WTC11 (cell line): ENCODE results near the gene LAMC2. TPM values are rescaled to one million over a fixed set of nuclear protein-coding genes. Genes with fewer than 3 reads are reported as not detected.

Experiments used
- ATAC-seq: fragments of 200-7000 bp; cut with Tn5 transposase; 2 replicates; pipeline ENCODE4 v1.10.0; 2021; ENCODE audit warnings: mild to moderate bottlenecking, moderate library complexity
- CTCF ChIA-PET: fragments of 300-600 bp; sonication (Branson Sonifier 250); formaldehyde crosslinking; loops from one replicate; lab custom pipeline; 2021; ENCODE audit warnings: antibody characterized with exemption; lab: Charles Lee
- POLR2A ChIA-PET: fragments of 350-600 bp; sonication (Branson Sonifier 250); formaldehyde crosslinking; loops from one replicate; lab custom pipeline; 2021; ENCODE audit warnings: antibody characterized with exemption; lab: Charles Lee
- DNase-seq: peaks from one replicate; pipeline ENCODE4 v3.0.0; 2021; ENCODE audit warnings: low spot score
- H3K27ac Mint-ChIP-seq: 2 replicates; pipeline ENCODE4 v1.8.0; 2021; ENCODE audit warnings: mixed read lengths
- H3K27me3 Mint-ChIP-seq: 2 replicates; pipeline ENCODE4 v1.8.0; 2021; ENCODE audit warnings: low read depth, mild to moderate bottlenecking, moderate library complexity, mixed read lengths
- H3K36me3 Mint-ChIP-seq: 2 replicates; pipeline ENCODE4 v1.8.0; 2021; ENCODE audit warnings: mixed read lengths
- H3K4me1 Mint-ChIP-seq: 2 replicates; pipeline ENCODE4 v1.8.0; 2022; ENCODE audit warnings: mixed read lengths
- H3K4me3 Mint-ChIP-seq: 2 replicates; pipeline ENCODE4 v1.8.0; 2021; ENCODE audit warnings: mild to moderate bottlenecking, moderate library complexity, mixed read lengths
- H3K9me3 Mint-ChIP-seq: 2 replicates; pipeline ENCODE4 v1.8.0; 2021; ENCODE audit warnings: mixed read lengths
- CBFB ChIP-seq: sonication (generic); formaldehyde crosslinking; IDR thresholded peaks from 2 replicates; pipeline ENCODE4 v1.8.1; 2022; ENCODE audit warnings: mild to moderate bottlenecking, low read depth, missing genetic modification reagents
- CREM ChIP-seq: sonication (generic); formaldehyde crosslinking; IDR thresholded peaks from 2 replicates; pipeline ENCODE4 v1.8.1; 2022; ENCODE audit warnings: mild to moderate bottlenecking, missing genetic modification reagents, moderate library complexity
- EMX1 ChIP-seq: fragments of 250-450 bp; sonication (Bioruptor Pico); IDR thresholded peaks from 2 replicates; pipeline ENCODE4 v1.8.0; 2021; ENCODE audit warnings: mild to moderate bottlenecking
- ETV6 ChIP-seq: sonication (generic); formaldehyde crosslinking; IDR thresholded peaks from 2 replicates; pipeline ENCODE4 v1.8.1; 2022; ENCODE audit warnings: mild to moderate bottlenecking, missing genetic modification reagents
- FOXP1 ChIP-seq: sonication (generic); formaldehyde crosslinking; IDR thresholded peaks from 2 replicates; pipeline ENCODE4 v1.8.0; 2022; ENCODE audit warnings: missing genetic modification reagents, mild to moderate bottlenecking, moderate library complexity, borderline replicate concordance
- GABPB1 ChIP-seq: sonication (generic); formaldehyde crosslinking; IDR thresholded peaks from 2 replicates; pipeline ENCODE4 v1.8.1; 2023; ENCODE audit warnings: mild to moderate bottlenecking, missing genetic modification reagents
- IRF2 ChIP-seq: sonication (generic); formaldehyde crosslinking; IDR thresholded peaks from 2 replicates; pipeline ENCODE4 v1.8.0; 2022; ENCODE audit warnings: low read depth, missing genetic modification reagents, borderline replicate concordance
- JUN ChIP-seq: sonication (generic); formaldehyde crosslinking; IDR thresholded peaks from 2 replicates; pipeline ENCODE4 v1.8.0; 2023; ENCODE audit warnings: mild to moderate bottlenecking, missing genetic modification reagents
- KAT7 ChIP-seq: sonication (generic); formaldehyde crosslinking; IDR thresholded peaks from 2 replicates; pipeline ENCODE4 v1.8.1; 2023; ENCODE audit warnings: missing genetic modification reagents, mild to moderate bottlenecking, borderline replicate concordance
- NFYB ChIP-seq: sonication (generic); formaldehyde crosslinking; conservative IDR thresholded peaks from 2 replicates; pipeline ENCODE4 v1.8.0; 2022; ENCODE audit warnings: low read depth, missing genetic modification reagents
- NR1H2 ChIP-seq: sonication (generic); formaldehyde crosslinking; IDR thresholded peaks from 2 replicates; pipeline ENCODE4 v1.9.0; 2021; ENCODE audit warnings: mild to moderate bottlenecking, moderate library complexity, missing genetic modification reagents
- NR3C1 ChIP-seq: sonication (generic); formaldehyde crosslinking; conservative IDR thresholded peaks from 2 replicates; pipeline ENCODE4 v1.8.1; 2023; ENCODE audit warnings: low read depth, mild to moderate bottlenecking, missing genetic modification reagents
- SMAD4 ChIP-seq: sonication (generic); formaldehyde crosslinking; IDR thresholded peaks from 2 replicates; pipeline ENCODE4 v1.8.0; 2022; ENCODE audit warnings: mild to moderate bottlenecking, missing genetic modification reagents
- SP1 ChIP-seq: sonication (generic); formaldehyde crosslinking; conservative IDR thresholded peaks from 2 replicates; pipeline ENCODE4 v1.8.1; 2022; ENCODE audit warnings: missing genetic modification reagents
- TEAD4 ChIP-seq: sonication (generic); formaldehyde crosslinking; IDR thresholded peaks from 2 replicates; pipeline ENCODE4 v1.8.0; 2022; ENCODE audit warnings: mild to moderate bottlenecking, missing genetic modification reagents
- ZBTB21 ChIP-seq: sonication (generic); formaldehyde crosslinking; IDR thresholded peaks from 2 replicates; pipeline ENCODE4 v1.8.1; 2023; ENCODE audit warnings: mild to moderate bottlenecking, missing genetic modification reagents, borderline replicate concordance
- ZNF219 ChIP-seq: sonication (generic); formaldehyde crosslinking; IDR thresholded peaks from 2 replicates; pipeline ENCODE4 v1.8.0; 2023; ENCODE audit warnings: missing genetic modification reagents, mild to moderate bottlenecking, borderline replicate concordance
- ZNF232 ChIP-seq: sonication (generic); formaldehyde crosslinking; IDR thresholded peaks from 2 replicates; pipeline ENCODE4 v1.8.0; 2022; ENCODE audit warnings: mild to moderate bottlenecking, missing genetic modification reagents
- ZNF416 ChIP-seq: fragments of 250-450 bp; sonication (Bioruptor Pico); IDR thresholded peaks from 2 replicates; pipeline ENCODE4 v1.9.0; 2021; ENCODE audit warnings: mild to moderate bottlenecking, inconsistent platforms
- total RNA-seq: library from RNA; stranded (reverse); gene quantifications from 3 replicates; pipeline ENCODE4 v1.2.3, GENCODE V29; 2021
- TF ChIP-seq, protein P1 (sequence below): sonication (generic); formaldehyde crosslinking; IDR thresholded peaks from 2 replicates; pipeline ENCODE4 v1.8.0; 2022; ENCODE audit warnings: mild to moderate bottlenecking, missing genetic modification reagents
- TF ChIP-seq, protein P2 (sequence below): sonication (generic); formaldehyde crosslinking; IDR thresholded peaks from 2 replicates; pipeline ENCODE4 v1.8.1; 2023; ENCODE audit warnings: mild to moderate bottlenecking, missing genetic modification reagents, moderate library complexity
- TF ChIP-seq, protein P3 (sequence below): sonication (generic); formaldehyde crosslinking; IDR thresholded peaks from 2 replicates; pipeline ENCODE4 v1.8.1; 2022; ENCODE audit warnings: low read depth, missing genetic modification reagents, borderline replicate concordance
- TF ChIP-seq, protein P4 (sequence below): sonication (generic); formaldehyde crosslinking; IDR thresholded peaks from 2 replicates; pipeline ENCODE4 v1.8.0; 2023; ENCODE audit warnings: mild to moderate bottlenecking, missing genetic modification reagents
- TF ChIP-seq, protein P5 (sequence below): fragments of 250-450 bp; sonication (Bioruptor Pico); IDR thresholded peaks from 2 replicates; pipeline ENCODE4 v1.9.0; 2021; ENCODE audit warnings: moderate library complexity, mild to moderate bottlenecking, inconsistent platforms, borderline replicate concordance
- TF ChIP-seq, protein P6 (sequence below): sonication (generic); formaldehyde crosslinking; IDR thresholded peaks from 2 replicates; pipeline ENCODE4 v1.8.0; 2022; ENCODE audit warnings: mild to moderate bottlenecking, missing genetic modification reagents

The LAMC2 gene
- total RNA-seq, 1 experiment from 2014 or later = 7.9 TPM

DNA sequence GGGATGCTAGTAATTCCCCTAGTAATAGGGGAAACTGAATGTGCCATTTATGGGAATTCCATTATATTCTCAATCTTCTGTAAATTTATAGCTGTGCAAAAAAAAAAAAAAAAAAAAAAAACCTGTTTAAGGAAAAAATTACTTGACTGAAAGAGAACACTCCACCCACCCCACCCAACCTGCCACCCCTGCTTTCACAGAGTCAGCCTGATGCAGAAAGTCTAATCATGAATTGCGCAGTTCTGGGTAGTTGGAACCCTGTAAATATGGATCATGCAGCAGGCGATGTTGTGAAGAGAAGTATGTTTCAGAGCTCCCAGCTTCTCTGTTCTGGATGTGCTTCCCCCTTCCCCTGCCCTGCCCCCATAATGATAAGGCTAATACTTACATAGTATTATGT lies 19.6 kb upstream of the LAMC2 start:
- Mint-ChIP-seq H3K36me3 (no peaks in the 10 kb centered on the region), H3K4me1 (peaks cover 16% of the 10 kb centered on the region), H3K9me3 (no peaks in the 10 kb centered on the region), H3K27me3 (no peaks in the 10 kb centered on the region), H3K27ac (no peak overlapping the region), H3K4me3 (no peak overlapping the region)
- DNase-seq (no peak), ATAC-seq (no peak)
- POLR2A ChIA-PET = interaction anchor here (1.0 kb wide), 1 partner anchor 143 kb away, joined by 3 read pairs; no protein-coding TSS in a partner anchor
- CTCF ChIA-PET = interaction anchor here (1.0 to 1.2 kb wide), 2 partner anchors 61 to 68 kb away, joined by 3 to 5 read pairs; no protein-coding TSS in a partner anchor
- TF ChIP-seq ZNF232 (CRISPR knock-in tag) (no peak), IRF2 (CRISPR knock-in tag) (no peak), ZNF416 (CRISPR knock-in tag) (no peak), EMX1 (CRISPR knock-in tag) (no peak), KAT7 (CRISPR knock-in tag) (no peak), FOXP1 (CRISPR knock-in tag) (no peak)
- TF ChIP-seq, protein P1, sequence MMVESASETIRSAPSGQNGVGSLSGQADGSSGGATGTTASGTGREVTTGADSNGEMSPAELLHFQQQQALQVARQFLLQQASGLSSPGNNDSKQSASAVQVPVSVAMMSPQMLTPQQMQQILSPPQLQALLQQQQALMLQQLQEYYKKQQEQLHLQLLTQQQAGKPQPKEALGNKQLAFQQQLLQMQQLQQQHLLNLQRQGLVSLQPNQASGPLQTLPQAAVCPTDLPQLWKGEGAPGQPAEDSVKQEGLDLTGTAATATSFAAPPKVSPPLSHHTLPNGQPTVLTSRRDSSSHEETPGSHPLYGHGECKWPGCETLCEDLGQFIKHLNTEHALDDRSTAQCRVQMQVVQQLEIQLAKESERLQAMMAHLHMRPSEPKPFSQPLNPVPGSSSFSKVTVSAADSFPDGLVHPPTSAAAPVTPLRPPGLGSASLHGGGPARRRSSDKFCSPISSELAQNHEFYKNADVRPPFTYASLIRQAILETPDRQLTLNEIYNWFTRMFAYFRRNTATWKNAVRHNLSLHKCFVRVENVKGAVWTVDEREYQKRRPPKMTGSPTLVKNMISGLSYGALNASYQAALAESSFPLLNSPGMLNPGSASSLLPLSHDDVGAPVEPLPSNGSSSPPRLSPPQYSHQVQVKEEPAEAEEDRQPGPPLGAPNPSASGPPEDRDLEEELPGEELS = no peak
- TF ChIP-seq, protein P2, sequence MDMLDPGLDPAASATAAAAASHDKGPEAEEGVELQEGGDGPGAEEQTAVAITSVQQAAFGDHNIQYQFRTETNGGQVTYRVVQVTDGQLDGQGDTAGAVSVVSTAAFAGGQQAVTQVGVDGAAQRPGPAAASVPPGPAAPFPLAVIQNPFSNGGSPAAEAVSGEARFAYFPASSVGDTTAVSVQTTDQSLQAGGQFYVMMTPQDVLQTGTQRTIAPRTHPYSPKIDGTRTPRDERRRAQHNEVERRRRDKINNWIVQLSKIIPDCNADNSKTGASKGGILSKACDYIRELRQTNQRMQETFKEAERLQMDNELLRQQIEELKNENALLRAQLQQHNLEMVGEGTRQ = no peak

DNA sequence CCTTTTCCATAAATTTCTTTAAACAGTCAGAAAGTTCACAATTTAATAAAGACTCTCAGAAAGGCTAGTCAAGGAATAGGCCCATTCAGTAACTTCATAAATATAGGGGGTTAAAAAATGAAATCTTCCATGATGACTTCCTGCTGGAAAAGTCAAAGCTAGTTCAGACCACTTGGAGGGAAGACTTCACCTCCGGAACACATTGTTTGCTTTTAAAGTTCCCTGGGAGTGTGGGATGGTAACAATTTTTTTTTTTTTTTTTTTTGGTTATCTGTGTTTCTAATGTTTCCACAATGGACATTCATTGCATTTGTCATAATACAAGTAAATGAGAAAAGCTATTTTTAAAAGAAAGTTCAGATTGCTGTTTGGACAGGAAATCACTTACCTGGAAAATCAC lies 18.4 kb upstream of the LAMC2 start:
- ATAC-seq (no peak), DNase-seq (no peak)
- Mint-ChIP-seq H3K9me3 (no peaks in the 10 kb centered on the region), H3K27ac (no peak overlapping the region), H3K4me3 (no peak overlapping the region), H3K27me3 (no peaks in the 10 kb centered on the region), H3K4me1 (peaks cover 16% of the 10 kb centered on the region), H3K36me3 (no peaks in the 10 kb centered on the region)
- TF ChIP-seq IRF2 (CRISPR knock-in tag) (no peak), ZNF232 (CRISPR knock-in tag) (no peak), NFYB (no peak), SMAD4 (CRISPR knock-in tag) (no peak), NR1H2 (CRISPR knock-in tag) (no peak), ZBTB21 (CRISPR knock-in tag) (no peak), CBFB (CRISPR knock-in tag) (no peak)
- TF ChIP-seq, protein P3, sequence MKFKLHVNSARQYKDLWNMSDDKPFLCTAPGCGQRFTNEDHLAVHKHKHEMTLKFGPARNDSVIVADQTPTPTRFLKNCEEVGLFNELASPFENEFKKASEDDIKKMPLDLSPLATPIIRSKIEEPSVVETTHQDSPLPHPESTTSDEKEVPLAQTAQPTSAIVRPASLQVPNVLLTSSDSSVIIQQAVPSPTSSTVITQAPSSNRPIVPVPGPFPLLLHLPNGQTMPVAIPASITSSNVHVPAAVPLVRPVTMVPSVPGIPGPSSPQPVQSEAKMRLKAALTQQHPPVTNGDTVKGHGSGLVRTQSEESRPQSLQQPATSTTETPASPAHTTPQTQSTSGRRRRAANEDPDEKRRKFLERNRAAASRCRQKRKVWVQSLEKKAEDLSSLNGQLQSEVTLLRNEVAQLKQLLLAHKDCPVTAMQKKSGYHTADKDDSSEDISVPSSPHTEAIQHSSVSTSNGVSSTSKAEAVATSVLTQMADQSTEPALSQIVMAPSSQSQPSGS (CRISPR knock-in tag) = no peak
- ChIA-PET CTCF (interaction anchor here (1.1 kb wide), 1 partner anchor 67 kb away, joined by 4 read pairs; no protein-coding TSS in a partner anchor), POLR2A (no interaction called here)

DNA sequence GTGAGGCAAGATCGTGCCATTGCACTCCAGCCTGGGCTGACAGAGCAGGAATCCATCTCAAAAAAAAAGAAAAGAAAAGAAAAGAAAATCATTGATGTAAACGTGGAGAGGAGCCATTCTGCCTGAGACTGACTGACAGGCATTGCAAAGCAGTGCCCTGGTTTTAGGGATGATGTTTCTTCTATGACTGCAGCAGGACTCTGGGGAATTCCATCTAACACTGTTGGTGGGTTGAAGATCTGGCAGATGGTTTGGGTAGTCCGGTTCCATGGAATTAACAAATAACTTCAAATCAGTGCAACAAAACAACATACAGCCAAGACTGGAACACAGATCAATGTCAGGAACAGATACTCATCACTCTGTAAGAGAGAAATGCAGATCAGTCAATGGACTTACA lies 17.8 kb upstream of the LAMC2 start:
- Mint-ChIP-seq H3K27ac (no peak overlapping the region), H3K9me3 (no peaks in the 10 kb centered on the region), H3K27me3 (no peaks in the 10 kb centered on the region), H3K4me3 (no peak overlapping the region), H3K4me1 (peaks cover 16% of the 10 kb centered on the region), H3K36me3 (no peaks in the 10 kb centered on the region)
- DNase-seq = no peak
- TF ChIP-seq, protein P4, sequence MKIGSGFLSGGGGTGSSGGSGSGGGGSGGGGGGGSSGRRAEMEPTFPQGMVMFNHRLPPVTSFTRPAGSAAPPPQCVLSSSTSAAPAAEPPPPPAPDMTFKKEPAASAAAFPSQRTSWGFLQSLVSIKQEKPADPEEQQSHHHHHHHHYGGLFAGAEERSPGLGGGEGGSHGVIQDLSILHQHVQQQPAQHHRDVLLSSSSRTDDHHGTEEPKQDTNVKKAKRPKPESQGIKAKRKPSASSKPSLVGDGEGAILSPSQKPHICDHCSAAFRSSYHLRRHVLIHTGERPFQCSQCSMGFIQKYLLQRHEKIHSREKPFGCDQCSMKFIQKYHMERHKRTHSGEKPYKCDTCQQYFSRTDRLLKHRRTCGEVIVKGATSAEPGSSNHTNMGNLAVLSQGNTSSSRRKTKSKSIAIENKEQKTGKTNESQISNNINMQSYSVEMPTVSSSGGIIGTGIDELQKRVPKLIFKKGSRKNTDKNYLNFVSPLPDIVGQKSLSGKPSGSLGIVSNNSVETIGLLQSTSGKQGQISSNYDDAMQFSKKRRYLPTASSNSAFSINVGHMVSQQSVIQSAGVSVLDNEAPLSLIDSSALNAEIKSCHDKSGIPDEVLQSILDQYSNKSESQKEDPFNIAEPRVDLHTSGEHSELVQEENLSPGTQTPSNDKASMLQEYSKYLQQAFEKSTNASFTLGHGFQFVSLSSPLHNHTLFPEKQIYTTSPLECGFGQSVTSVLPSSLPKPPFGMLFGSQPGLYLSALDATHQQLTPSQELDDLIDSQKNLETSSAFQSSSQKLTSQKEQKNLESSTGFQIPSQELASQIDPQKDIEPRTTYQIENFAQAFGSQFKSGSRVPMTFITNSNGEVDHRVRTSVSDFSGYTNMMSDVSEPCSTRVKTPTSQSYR (CRISPR knock-in tag) = no peak
- TF ChIP-seq NR3C1 (CRISPR knock-in tag) = no peak
- no peak for TF ChIP-seq GABPB1 (CRISPR knock-in tag)
- TF ChIP-seq JUN (CRISPR knock-in tag) = no peak
- TF ChIP-seq KAT7 (CRISPR knock-in tag) = no peak
- TF ChIP-seq SMAD4 (CRISPR knock-in tag) = no peak
- no peak for TF ChIP-seq SP1
- TF ChIP-seq, protein P5, sequence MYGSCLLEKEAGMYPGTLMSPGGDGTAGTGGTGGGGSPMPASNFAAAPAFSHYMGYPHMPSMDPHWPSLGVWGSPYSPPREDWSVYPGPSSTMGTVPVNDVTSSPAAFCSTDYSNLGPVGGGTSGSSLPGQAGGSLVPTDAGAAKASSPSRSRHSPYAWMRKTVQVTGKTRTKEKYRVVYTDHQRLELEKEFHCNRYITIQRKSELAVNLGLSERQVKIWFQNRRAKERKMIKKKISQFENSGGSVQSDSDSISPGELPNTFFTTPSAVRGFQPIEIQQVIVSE (CRISPR knock-in tag) = no peak
- no peak for TF ChIP-seq ETV6 (CRISPR knock-in tag)
- TF ChIP-seq ZNF219 = no peak
- TF ChIP-seq, protein P6, sequence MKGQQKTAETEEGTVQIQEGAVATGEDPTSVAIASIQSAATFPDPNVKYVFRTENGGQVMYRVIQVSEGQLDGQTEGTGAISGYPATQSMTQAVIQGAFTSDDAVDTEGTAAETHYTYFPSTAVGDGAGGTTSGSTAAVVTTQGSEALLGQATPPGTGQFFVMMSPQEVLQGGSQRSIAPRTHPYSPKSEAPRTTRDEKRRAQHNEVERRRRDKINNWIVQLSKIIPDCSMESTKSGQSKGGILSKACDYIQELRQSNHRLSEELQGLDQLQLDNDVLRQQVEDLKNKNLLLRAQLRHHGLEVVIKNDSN (CRISPR knock-in tag) = no peak
- TF ChIP-seq TEAD4 (CRISPR knock-in tag) = no peak
- no peak for TF ChIP-seq CREM (CRISPR knock-in tag)
- ChIA-PET CTCF (interaction anchor here (1.1 kb wide), 1 partner anchor 66 kb away, joined by 4 read pairs; no protein-coding TSS in a partner anchor), POLR2A (no interaction called here)
- ATAC-seq = no peak
